Activated T-cell treated with anti-CD3 and anti-CD28 coated beads for 24 hours (primary cell): ENCODE measurements around the gene COG5.

ENCODE experiments used
- DNase-seq: peaks from one replicate; pipeline ENCODE4 v3.0.0-alpha.2; 2020; ENCODE audit warnings: low read depth

COG5 gene

DNA sequence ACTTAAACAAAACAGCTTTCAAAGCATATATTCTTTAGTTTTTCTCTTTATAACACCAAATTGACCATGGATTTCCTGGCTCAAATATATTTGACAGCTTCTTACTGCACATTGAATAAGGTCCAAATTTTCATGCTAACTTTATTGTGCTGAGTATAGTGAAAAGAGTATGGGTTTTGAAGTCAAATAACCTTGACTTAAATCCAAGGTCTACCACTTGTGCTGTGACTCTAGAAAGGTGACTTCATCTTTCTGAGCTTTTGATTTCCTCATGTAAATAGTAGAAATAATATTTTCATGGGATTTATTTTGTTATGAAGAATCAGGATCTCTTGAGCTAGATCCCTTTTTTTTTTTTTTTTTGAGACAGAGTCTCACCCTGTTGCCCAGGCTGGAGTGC, 233.2 kb downstream of the COG5 start:
- no peak for DNase-seq

GRCh38 chr7:107327986-107328569, 235.6 kb downstream of the COG5 start:
- no peak for DNase-seq

- no peak for DNase-seq
Observed at GRCh38 chr7:107326061-107326460, 237.7 kb downstream of the COG5 start.

DNA sequence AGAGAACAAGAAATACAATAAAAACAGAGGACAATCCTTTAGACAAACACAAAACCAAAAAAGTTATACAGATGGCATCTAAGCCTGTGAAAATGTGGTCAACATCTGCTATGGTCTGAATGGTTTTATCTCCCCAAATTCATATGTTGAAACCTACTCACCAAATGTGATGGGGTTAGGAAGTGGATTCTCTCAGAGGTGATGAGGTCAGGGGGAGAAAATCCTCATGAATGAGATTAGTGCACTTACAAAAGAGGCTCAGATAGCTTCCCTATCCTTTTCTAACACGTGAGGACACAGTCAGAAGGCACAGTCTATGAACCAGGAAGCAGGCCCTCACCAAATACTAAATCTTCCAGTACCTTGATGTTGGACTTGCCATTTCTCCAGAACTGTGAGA, 241.7 kb downstream of the COG5 start:
- DNase-seq: no peak

- no peak for DNase-seq
Observed at GRCh38 chr7:107321611-107322010, 242.1 kb downstream of the COG5 start.

- no peak for DNase-seq
Observed at GRCh38 chr7:107319724-107320228, 243.9 kb downstream of the COG5 start.

GRCh38 chr7:107318523-107319160, 245.1 kb downstream of the COG5 start:
- no peak for DNase-seq

- DNase-seq: no peak
Observed at GRCh38 chr7:107315716-107316220, 248.0 kb downstream of the COG5 start.

GRCh38 chr7:107313355-107313754, 250.4 kb downstream of the COG5 start:
- DNase-seq: no peak

GRCh38 chr7:107312418-107312817, 251.3 kb downstream of the COG5 start:
- no peak for DNase-seq

GRCh38 chr7:107309296-107309695, 254.4 kb downstream of the COG5 start:
- DNase-seq: no peak

DNA sequence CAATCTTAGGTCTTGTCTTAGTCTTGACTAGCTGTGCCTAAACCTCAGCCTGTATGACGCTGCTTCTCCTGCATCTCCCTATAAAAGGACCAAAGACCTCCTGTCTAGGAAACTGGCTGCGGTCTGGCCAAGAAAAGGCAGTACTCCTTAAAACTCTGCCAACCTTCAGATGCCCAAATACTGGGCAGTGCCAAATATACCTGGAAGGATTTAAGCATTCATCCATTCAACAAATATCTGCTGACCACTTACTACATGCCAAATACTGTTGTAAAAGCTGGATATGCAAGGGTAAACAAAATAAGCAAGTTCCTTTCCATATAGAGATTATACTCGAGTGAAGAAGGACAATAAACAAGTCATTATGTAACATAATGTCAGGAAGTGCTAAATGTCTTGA, 259.1 kb downstream of the COG5 start:
- DNase-seq: no peak

DNA sequence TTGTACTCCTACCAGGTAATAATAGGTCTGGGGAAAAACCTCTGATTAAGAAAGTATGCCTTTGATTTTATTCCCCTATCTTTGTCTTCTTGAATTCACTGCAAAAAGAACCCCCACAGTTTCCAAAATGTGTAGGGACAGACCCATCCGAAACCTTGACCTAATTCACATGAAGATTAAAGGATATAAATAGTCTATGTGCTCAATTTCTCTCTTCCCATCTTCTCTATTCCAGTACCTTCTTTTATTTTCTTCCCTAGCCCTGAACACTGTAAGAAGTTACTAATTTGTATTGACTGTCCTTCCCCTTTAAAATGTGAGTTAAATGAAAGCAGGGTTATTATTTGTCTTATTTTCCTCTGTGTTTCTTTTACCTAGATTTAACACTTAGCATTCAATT, 259.7 kb downstream of the COG5 start:
- no peak for DNase-seq

- no peak for DNase-seq
Observed at GRCh38 chr7:107302250-107302847, 261.4 kb downstream of the COG5 start.

- DNase-seq: no peak
Observed at GRCh38 chr7:107294182-107294581, 269.5 kb downstream of the COG5 start.

GRCh38 chr7:107292591-107292990, 271.1 kb downstream of the COG5 start:
- DNase-seq: no peak

DNA sequence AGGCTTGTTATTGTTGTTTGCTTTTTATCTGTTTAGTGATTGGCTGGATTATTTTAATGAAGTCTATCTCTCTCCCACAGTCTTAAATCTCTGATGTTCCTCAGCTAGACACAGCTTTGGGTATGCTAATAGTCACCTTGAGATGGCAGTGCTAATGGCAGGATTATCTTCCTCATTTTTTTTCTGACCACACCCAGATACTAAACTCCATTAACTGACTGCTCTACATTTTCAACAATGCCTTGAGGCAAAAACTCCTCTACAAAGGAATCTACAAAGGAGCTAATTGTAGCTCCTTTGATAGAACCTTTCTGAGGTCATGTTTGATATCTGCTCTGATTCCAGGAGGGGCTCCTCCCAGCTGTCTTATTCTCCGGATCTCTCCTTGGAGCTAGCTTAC, 272.3 kb downstream of the COG5 start:
- DNase-seq: no peak

DNA sequence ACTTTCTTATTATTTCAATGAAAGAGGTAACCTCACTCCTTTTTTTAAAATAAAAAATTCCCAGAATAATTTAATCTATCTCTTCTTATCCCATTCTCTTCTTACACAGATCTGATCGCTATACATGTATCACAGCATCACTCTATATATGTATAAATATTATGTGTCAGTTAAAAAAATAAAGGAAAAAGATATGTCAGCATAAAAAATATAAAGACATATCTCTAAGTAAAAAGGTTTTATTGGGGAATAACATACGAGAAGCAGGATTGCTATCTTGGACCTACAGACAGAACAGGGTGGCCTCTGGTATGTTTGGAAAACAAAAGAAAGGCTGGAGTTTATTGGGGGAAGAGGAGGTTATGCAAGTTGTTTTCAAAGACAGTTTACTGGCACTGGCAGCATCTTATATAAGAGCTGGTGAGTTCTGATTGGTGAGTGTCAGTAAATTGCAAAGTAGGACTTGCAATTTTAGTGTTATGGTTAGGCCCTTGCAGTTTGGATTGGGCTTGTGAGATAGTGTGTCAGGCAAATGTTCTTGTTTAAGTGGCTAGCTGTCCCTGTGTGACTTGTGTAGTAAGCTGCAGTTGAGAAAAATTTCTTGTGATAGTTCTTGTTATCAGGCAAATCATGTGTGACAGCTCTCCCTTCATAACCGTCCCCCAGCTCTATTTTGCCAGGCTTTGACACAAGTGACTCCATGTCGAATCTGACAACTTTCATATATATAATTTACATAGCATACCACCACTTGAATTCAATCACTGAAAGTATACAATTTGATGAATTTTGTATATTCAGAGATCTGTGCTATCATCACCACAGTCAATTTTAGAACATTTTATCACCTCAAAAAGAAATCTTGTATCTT, 276.7 kb downstream of the COG5 start:
- DNase-seq: no peak

- no peak for DNase-seq
Observed at GRCh38 chr7:107284911-107285479, 278.7 kb downstream of the COG5 start.

DNA sequence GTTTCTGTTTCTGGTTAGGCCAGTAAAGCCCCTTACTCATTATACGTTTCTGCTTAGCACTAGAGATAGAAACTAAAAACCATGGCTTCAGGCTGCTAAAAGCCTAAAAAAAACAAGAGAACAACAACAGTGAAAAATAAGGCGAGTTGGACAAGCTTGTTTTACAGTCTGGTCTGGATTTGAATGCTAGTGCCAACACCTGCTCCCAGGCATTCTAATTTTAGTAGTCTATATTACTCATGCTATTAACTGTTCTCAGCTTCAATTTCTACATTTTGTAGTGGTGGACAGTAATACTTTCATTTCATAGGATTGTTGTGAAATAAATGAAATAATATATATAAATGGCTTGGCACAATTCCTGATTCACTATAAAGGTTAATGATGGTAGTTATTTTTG, 286.4 kb downstream of the COG5 start:
- no peak for DNase-seq

DNA sequence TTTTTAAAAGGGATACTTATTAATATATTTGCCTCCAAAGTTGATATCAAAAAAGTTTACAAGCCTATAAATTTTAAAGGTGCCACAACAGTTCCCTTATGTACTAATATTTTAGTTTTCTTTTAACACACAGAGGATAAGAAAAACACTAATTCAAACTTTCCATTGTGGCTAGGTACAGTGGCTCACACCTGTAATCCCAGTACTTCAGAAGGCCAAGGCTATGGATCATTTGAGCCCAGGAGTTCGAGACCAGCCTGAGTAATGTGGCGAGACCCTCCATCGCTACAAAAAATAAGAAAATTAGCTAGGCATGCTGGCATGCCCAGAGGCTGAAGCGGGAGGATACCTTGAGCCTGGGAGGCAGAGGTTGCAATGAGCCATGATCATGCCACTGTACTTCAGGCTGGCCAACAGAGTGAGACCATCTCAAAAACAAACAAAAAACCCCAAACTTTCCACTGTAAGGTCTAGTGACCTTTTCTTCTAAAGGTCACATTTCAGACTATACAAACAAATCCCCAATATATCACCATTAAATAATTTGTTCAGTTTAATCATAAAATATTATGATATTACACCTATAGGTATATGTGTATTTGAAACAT, 287.4 kb downstream of the COG5 start:
- no peak for DNase-seq

DNA sequence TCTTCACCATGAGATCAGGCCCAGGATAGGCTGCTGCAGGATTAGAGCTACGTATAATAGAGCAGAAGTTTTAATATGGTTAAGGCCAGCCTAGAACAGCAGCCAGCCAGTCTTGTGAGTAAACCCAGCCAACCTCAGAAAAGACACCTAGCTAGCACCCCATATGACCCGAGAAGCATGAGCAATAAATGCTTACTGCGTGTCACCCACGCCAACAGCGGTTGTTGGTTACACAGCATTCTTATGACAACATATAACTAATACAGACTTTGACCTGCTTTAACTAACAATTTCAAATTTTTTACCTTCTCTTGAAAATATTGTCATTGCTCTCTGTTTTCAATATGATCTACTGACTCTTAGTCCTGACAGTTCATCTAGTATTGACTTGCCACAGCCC, 289.2 kb downstream of the COG5 start:
- no peak for DNase-seq
